Amniotic epithelial cell (primary cell): ENCODE results near the gene ABHD16B.

Source experiments
- DNase-seq: peaks from one replicate; pipeline ENCODE4 v3.0.0-alpha.2; 2010; ENCODE audit warnings: low read depth

The ABHD16B gene

DNA sequence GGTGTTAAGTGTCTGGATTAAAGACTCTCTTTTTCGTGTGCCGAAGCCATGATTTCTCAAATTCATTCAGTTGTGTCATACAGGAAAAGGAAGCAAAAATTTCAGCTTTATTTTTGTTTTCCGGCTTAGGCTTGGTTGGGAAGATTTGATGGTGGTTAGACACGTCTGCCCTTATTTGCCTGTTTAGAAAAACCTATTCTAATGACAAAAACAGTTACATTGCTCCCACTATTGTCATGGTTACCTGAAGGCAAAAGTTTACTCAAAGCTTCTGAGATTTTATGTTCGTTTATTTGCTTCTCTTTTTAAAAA is 34.6 kb downstream of the ABHD16B start:
- no peak for DNase-seq

DNA sequence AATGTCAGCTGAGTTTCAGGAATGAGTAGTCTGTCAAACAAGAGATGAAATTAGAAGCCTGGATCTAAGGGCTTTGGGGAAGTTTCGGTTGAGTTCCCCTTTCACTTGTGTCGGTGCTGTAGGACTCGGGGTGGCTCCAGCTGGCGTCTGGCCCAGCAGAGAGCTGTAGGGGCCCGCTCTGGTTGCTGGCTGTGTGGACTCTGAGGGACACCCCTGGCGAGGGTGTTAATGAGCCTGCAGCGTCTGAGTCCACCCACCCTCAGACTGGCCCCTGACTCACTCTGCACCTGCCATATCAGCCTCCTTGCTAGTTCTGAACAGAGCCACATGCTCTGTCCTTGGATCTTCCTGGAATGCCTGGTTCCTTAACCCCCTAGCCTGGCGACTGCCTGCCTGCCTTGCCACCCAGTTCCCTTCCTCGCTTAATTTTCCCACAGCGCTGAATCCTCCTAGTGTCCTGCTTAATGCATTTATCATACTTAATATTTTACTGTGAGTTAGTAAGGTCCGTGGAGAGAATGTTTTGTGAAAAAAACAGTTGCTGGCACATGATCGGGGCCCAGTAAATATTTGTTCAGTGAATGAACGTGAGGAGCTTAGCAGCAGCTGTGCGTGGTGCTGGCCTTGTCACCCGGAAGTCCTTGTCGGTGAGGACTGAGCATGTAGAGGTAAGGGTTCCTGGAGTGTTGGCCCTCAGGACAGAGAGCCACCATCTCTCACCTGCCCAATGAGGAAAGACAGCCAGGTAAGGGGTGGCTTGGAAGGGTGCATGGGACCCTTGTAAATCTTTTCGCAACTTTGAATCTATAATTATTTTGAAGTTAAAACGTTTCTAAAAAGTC is 35.2 kb downstream of the ABHD16B start:
- DNase-seq: no peak

- DNase-seq: no peak
Measured at GRCh38 chr20:63897978-63898561, 36.8 kb downstream of the ABHD16B start.

GRCh38 chr20:63898882-63899558 is 37.7 kb downstream of the ABHD16B start:
- DNase-seq: no peak

GRCh38 chr20:63900413-63900812 is 39.1 kb downstream of the ABHD16B start:
- no peak for DNase-seq

DNA sequence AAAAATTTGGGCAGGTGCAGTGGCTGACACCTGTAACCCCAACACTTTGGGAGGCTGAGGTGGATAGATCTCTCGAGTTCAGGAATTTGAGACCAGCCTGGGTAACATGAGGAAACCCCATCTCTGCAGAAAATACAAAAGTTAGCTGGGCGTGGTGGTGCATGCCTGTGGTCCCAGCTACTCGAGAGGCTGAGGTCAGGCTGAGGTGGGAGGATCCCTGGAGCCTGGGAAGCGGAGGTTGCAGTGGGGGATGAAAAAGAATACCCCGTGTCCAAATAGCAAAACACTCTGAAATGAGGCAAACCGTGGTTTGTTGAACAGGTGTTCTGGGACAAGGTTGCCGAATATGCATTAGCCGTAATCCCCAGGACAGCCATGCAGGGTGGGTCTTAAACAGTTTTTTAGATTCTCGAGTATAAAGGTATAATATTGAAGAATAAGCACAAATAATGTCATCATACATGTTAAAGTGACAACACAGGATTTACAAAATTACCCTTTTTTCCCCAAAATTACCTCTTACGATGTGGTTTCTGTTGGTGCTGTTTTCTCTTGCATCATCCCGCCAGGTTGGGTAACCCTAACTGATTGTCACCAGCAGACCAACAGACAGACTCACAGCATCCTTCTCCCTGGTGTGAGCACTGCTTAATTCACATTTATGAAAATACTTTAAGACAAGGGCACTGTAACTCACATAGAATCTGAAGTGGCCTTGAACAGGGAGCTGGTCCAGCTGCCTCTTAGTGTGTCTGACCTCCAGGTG is 42.7 kb downstream of the ABHD16B start:
- DNase-seq: no peak

DNA sequence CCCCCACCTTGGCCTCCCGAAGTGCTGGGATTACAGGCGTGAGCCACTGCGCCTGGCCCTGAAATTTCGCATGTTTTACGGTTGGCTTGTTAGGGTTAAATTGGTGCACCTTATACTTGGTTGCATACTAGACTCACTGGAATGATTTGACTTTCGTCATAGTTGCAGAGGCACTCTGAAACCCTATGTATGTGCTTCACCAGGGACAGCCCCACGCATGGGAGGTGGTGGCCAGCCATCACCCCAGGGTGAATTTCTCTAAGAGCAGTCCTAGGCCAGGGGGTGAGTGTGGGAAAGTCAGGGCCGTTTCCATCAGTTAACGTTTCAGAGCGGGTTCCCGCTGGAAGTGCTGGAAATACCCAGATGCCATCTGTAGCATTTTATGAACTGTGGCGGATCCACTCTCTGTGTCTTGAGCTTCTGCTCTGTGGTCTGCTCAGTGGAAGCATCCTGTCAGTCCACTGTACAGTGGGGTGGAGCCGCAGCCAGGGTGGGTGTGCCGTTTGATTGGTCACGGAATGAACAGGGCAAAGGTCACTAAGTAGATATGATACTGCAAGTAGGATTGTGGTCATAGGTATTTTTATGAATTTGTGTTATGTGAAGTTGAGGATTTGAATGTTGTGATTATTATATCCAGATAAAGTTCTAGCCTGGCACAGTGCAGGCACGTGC is 46.8 kb downstream of the ABHD16B start:
- peak; percentile 58 for DNase-seq

- DNase-seq: no peak
Measured at GRCh38 chr20:63911176-63911575, 49.9 kb downstream of the ABHD16B start.
